HL-60 (cell line): ENCODE measurements around the gene DEGS1.

Source experiments
- DNase-seq, 2 experiments: peaks; one replicate each; pipeline ENCODE4 v3.0.0-alpha.2; 2010 to 2020; ENCODE audit warnings: low read depth in 1 of 2, low spot score in 1 of 2
- H3K27ac ChIP-seq: fragments of 250-450 bp; sonication (Bioruptor Pico); replicated peaks from 2 replicates; pipeline ENCODE4 v1.5.1; 2020; ENCODE audit warnings: mild to moderate bottlenecking, moderate library complexity
- H3K27me3 ChIP-seq: fragments of 250-450 bp; sonication (Bioruptor Pico); 2 replicates; pipeline ENCODE4 v1.5.1; 2021; ENCODE audit warnings: mild to moderate bottlenecking, moderate library complexity; ENCODE audit not compliant: insufficient read depth, poor library complexity, severe bottlenecking
- H3K4me3 ChIP-seq: replicated peaks from 2 replicates; pipeline ENCODE4 v1.5.1; 2011; ENCODE audit warnings: mild to moderate bottlenecking, control low read depth, low read length; ENCODE audit not compliant: insufficient read depth
- GABPA ChIP-seq: IDR thresholded peaks from 2 replicates; pipeline ENCODE4 v1.6.1; 2012; ENCODE audit warnings: low read depth
- POLR2AphosphoS5 ChIP-seq: IDR thresholded peaks from 2 replicates; pipeline ENCODE4 v1.6.1; 2012; ENCODE audit warnings: low read depth
- SPI1 ChIP-seq: IDR thresholded peaks from 2 replicates; pipeline ENCODE4 v1.6.1; 2012; ENCODE audit warnings: low read depth, mild to moderate bottlenecking, borderline replicate concordance
- TF ChIP-seq, protein P1 (sequence below): IDR thresholded peaks from one replicate; pipeline ENCODE4 v1.5.1; 2011; ENCODE audit warnings: low read length, control low read depth, inconsistent platforms; ENCODE audit not compliant: insufficient read depth
- TF ChIP-seq, protein P2 (sequence below): IDR thresholded peaks from 2 replicates; pipeline ENCODE4 v1.6.1; 2012; ENCODE audit warnings: low read depth; ENCODE audit not compliant: insufficient replicate concordance

DEGS1 gene

DNA sequence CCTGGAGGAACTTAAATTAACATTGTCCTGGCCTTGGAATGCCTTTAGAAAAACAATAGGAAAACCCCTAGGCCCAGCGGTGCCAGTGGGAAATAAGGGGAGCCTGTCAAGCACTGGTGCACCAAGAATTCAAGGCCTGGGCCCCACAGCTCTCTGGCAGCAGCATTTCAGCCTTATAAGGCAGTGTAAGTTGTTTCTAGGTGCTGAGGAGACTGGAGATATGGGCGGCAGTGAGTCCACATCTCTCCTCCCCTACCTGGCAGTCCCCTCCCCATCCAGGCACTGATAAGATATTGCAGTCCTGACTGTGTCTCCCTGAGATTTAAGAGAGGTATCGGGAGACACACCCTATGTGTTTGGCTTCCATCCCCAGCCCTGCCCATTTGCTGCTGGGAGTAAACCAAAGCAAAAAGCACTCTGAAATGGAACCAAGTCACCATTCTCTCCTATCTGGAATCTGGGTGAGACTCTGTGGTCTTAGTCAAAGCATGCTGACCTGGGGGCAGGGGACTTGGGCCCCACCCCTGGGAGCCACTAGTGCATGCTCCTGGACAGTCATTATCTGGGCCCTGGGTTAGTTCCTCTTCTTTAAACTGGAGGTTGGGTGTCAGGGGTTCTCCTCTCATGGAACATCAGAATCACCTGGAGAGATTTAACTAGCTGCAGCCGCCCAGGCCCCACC is 30.5 kb downstream of the DEGS1 start:
- TF ChIP-seq, protein P1, sequence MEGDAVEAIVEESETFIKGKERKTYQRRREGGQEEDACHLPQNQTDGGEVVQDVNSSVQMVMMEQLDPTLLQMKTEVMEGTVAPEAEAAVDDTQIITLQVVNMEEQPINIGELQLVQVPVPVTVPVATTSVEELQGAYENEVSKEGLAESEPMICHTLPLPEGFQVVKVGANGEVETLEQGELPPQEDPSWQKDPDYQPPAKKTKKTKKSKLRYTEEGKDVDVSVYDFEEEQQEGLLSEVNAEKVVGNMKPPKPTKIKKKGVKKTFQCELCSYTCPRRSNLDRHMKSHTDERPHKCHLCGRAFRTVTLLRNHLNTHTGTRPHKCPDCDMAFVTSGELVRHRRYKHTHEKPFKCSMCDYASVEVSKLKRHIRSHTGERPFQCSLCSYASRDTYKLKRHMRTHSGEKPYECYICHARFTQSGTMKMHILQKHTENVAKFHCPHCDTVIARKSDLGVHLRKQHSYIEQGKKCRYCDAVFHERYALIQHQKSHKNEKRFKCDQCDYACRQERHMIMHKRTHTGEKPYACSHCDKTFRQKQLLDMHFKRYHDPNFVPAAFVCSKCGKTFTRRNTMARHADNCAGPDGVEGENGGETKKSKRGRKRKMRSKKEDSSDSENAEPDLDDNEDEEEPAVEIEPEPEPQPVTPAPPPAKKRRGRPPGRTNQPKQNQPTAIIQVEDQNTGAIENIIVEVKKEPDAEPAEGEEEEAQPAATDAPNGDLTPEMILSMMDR: no peak
- TF ChIP-seq, protein P2, sequence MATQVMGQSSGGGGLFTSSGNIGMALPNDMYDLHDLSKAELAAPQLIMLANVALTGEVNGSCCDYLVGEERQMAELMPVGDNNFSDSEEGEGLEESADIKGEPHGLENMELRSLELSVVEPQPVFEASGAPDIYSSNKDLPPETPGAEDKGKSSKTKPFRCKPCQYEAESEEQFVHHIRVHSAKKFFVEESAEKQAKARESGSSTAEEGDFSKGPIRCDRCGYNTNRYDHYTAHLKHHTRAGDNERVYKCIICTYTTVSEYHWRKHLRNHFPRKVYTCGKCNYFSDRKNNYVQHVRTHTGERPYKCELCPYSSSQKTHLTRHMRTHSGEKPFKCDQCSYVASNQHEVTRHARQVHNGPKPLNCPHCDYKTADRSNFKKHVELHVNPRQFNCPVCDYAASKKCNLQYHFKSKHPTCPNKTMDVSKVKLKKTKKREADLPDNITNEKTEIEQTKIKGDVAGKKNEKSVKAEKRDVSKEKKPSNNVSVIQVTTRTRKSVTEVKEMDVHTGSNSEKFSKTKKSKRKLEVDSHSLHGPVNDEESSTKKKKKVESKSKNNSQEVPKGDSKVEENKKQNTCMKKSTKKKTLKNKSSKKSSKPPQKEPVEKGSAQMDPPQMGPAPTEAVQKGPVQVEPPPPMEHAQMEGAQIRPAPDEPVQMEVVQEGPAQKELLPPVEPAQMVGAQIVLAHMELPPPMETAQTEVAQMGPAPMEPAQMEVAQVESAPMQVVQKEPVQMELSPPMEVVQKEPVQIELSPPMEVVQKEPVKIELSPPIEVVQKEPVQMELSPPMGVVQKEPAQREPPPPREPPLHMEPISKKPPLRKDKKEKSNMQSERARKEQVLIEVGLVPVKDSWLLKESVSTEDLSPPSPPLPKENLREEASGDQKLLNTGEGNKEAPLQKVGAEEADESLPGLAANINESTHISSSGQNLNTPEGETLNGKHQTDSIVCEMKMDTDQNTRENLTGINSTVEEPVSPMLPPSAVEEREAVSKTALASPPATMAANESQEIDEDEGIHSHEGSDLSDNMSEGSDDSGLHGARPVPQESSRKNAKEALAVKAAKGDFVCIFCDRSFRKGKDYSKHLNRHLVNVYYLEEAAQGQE: no peak
- TF ChIP-seq SPI1: no peak
- no peak for TF ChIP-seq GABPA
- no peak for TF ChIP-seq POLR2AphosphoS5
- H3K4me3 ChIP-seq: no peak overlapping the region
- no peak overlapping the region for H3K27ac ChIP-seq
- DNase-seq: peak in 1 of 2 experiments; percentile 15
- no peaks in the 10 kb centered on the region for H3K27me3 ChIP-seq

DNA sequence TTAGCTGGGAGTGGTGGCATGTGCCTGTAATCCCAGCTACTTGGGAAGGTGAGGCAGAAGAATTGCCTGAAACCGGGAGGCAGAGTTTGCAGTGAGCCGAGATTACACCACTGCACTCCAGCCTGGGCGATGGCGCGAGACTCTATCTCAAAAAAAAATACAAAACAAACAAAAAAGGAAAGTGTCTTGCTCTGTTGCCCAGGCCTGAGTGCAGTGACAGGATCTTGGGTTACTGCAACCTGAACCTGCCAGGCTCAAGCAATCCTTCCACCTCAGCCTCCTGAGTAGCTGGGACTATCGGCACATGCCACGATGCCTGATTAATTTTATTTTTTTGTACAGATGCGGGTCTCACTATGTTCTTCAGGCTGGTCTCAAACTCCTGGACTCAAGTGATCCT is 33.3 kb downstream of the DEGS1 start:
- TF ChIP-seq, protein P2: no peak
- TF ChIP-seq POLR2AphosphoS5 (no peak), GABPA (no peak), SPI1 (no peak)
- TF ChIP-seq, protein P1: no peak
- H3K27ac ChIP-seq: no peak overlapping the region
- H3K4me3 ChIP-seq: no peak overlapping the region
- DNase-seq: no peak
- H3K27me3 ChIP-seq: no peaks in the 10 kb centered on the region

DNA sequence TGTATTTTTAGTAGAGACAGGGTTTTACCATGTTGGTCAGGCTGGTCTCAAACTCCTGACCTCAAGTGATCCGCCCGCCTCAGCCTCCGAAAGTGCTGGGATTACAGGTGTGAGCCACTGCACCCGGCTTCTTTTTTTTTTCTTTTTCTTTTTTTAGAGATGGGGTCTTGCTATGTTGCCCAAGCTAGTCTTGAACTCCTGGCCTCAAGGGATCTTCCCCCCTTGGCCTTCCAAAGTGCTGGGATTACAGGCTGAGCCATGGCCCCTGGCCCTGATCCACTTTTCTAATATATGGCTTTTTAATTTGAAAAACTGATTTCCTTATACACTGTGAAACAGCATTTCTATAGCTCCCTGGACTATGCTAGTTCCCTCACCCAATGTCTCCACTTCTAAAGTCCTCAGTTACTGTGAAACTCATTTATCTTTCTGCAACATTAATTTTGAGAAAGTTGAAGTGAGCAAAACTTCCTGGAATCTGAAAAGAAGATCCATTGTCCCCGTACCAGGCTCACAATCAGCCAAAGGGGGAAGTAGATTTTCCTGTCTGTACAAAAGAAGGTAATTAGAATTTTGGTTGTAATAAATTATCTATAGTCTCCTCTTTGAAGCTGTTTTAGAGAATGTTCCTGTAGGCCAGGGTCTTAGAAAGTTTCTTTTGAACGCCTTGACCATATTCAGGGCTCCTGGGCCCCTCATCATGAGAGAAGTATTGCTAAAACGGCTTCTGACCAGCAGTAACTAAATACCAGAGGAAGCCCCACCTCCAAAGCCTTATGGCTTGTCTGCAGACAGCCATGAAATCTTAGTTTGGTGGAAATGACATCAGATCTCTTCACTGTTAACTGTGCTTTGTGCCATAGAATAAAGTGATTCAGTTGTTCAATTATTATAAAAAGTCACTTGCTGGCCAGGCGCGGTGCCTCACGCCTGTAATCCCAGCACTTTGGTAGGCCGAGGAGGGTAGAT is 34.9 kb downstream of the DEGS1 start:
- Histone ChIP-seq H3K4me3 (no peak overlapping the region), H3K27ac (peak overlapping the region; percentile 46), H3K27me3 (no peaks in the 10 kb centered on the region)
- peak in 1 of 2 experiments; percentile 16 for DNase-seq
- TF ChIP-seq GABPA (no peak), POLR2AphosphoS5 (no peak), SPI1 (no peak)
- TF ChIP-seq, protein P1: no peak
- TF ChIP-seq, protein P2: no peak
